Measurements from ENCODE around the gene SSTR4. TPM values are rescaled to one million over a fixed set of nuclear protein-coding genes. Genes with fewer than 3 reads are reported as not detected.

Gene SSTR4
- total RNA-seq, 1 experiment from 2014 or later: not detected

- ChIA-PET POLR2A (no interaction called here), RAD21 (ENCODE audit: low non-redundant PET in 1 of 2, low total read pairs in 2 of 2, uncharacterized antibody in 2 of 2, unreplicated experiment in 2 of 2) (no interaction called here), CTCF (interaction anchor here (1.1 kb wide), 1 partner anchor 33 kb away, joined by 3 read pairs; no protein-coding TSS in a partner anchor)
- no peak overlapping the region for H3K4me2 ChIP-seq (ENCODE audit: low read length)
- no peaks in the 10 kb centered on the region for H3K36me3 ChIP-seq (ENCODE audit: control insufficient read depth in 1 of 2, insufficient read depth in 2 of 2, low read length in 2 of 2)
- no peak for TF ChIP-seq FOSL1 (IDR thresholded peaks at IDR 0.05; ENCODE audit: low read depth)
- no peak for TF ChIP-seq EZH2 (IDR thresholded peaks at IDR 0.05)
- no peak for TF ChIP-seq ATF3 (IDR thresholded peaks at IDR 0.05)
- TF ChIP-seq POLR2A (IDR thresholded peaks at IDR 0.05; ENCODE audit: borderline replicate concordance, extremely low read depth, insufficient read depth, insufficient read length): no peak
- TF ChIP-seq ZFX (IDR thresholded peaks at IDR 0.05): no peak
- TF ChIP-seq RAD21 (IDR thresholded peaks at IDR 0.05; ENCODE audit: low read depth): no peak
- no peak for TF ChIP-seq SP1 (IDR thresholded peaks at IDR 0.05; ENCODE audit: low read depth)
- no peak for TF ChIP-seq POLR2AphosphoS5 (IDR thresholded peaks at IDR 0.05; ENCODE audit: low read depth, low read length)
- TF ChIP-seq TCF7L2 (IDR thresholded peaks at IDR 0.05; ENCODE audit: borderline replicate concordance, extremely low read depth, insufficient read depth, insufficient read length): no peak
- no peak for TF ChIP-seq CEBPB (IDR thresholded peaks at IDR 0.05; ENCODE audit: low read depth)
- TF ChIP-seq JUND (IDR thresholded peaks at IDR 0.05): no peak
- TF ChIP-seq ELF1 (IDR thresholded peaks at IDR 0.05; ENCODE audit: borderline replicate concordance, low read depth): no peak
- TF ChIP-seq ZBTB33 (IDR thresholded peaks at IDR 0.05; ENCODE audit: extremely low read depth, insufficient replicate concordance, low read length): no peak
- TF ChIP-seq YY1 (IDR thresholded peaks at IDR 0.05; ENCODE audit: extremely low read depth, insufficient replicate concordance, low read depth, low read length): no peak
- no peaks in the 10 kb centered on the region for H3K79me2 ChIP-seq (ENCODE audit: insufficient read depth, low read length)
- no peak overlapping the region for H3K9ac ChIP-seq (ENCODE audit: low read length)
- BruUV-seq (replicated peaks): no TSS peak
- intact Hi-C loops (cut with micrococcal nuclease): no loop called here
- 0 out of 2 replicates have a peak, but pooled peaks cover 3% of the 10 kb centered on the region for H3K27me3 ChIP-seq (ENCODE audit: insufficient read depth, low read length)
- H4K20me1 ChIP-seq (ENCODE audit: insufficient read depth): no peaks in the 10 kb centered on the region
- ATAC-seq (no peak), DNase-seq (ENCODE audit: low read depth, low spot score) (no peak)
- H3K9me3 ChIP-seq (ENCODE audit: control insufficient read depth in 1 of 2, insufficient read depth in 1 of 2, low read depth in 1 of 2, low read length in 2 of 2): no peaks in the 10 kb centered on the region
- no peak overlapping the region for H3K27ac ChIP-seq (ENCODE audit: low read depth, low read length)
- H3K9me2 ChIP-seq (ENCODE audit: insufficient read depth): no peaks in the 10 kb centered on the region
- H2AFZ ChIP-seq (ENCODE audit: low read depth, low read length, poor library complexity, severe bottlenecking): no peak overlapping the region
- H3K4me1 ChIP-seq (ENCODE audit: control insufficient read depth in 1 of 2, insufficient read depth in 2 of 2, low read length in 2 of 2): peaks cover 5 to 7% of the 10 kb centered on the region in 2 experiments
- H3K4me3 ChIP-seq (replicated peaks in 1 of 2; ENCODE audit: low read depth in 1 of 2, low read length in 2 of 2): no peak overlapping the region
These were observed 17.6 kb upstream of the SSTR4 start for GRCh38 chr20:23017516-23017915.

Data from HCT116 (cell line).